ENCODE data around the gene DDX53. TPM values are rescaled to one million over a fixed set of nuclear protein-coding genes. Genes with fewer than 3 reads are reported as not detected.

Gene DDX53
- total and polyA plus RNA-seq, 9 donors, result not detected

- DNase-seq, result no peak
- H3K9me3 ChIP-seq, result no peaks in the 10 kb centered on the region
- H3K27me3 ChIP-seq, result no peaks in the 10 kb centered on the region
- no peak overlapping the region for H3K27ac ChIP-seq
- TF ChIP-seq CTCF (IDR thresholded peaks at IDR 0.05), result no peak
- no peak for TF ChIP-seq POLR2A (IDR thresholded peaks at IDR 0.05)
- no peak for TF ChIP-seq EP300 (IDR thresholded peaks at IDR 0.05)
- intact Hi-C loops (cut with DNase I), result no loop called here
- H3K4me1 ChIP-seq (ENCODE audit: insufficient read depth), result no peaks in the 10 kb centered on the region
- no peak overlapping the region for H3K4me3 ChIP-seq
- H3K36me3 ChIP-seq, result no peaks in the 10 kb centered on the region
- WGBS, 3 donors, result 90 to 98% (median 98%) methylated on average over 2 of the region's 2 CpGs
Observed at GRCh38 chrX:22958250-22958649, 41.5 kb upstream of the DDX53 start.

- no peak overlapping the region for H3K4me3 ChIP-seq
- intact Hi-C loops (cut with DNase I), result no loop called here
- H3K9me3 ChIP-seq, result no peaks in the 10 kb centered on the region
- H3K27me3 ChIP-seq, result no peaks in the 10 kb centered on the region
- no peaks in the 10 kb centered on the region for H3K4me1 ChIP-seq (ENCODE audit: insufficient read depth)
- no peaks in the 10 kb centered on the region for H3K36me3 ChIP-seq
- no peak for TF ChIP-seq POLR2A (IDR thresholded peaks at IDR 0.05)
- no peak for TF ChIP-seq CTCF (IDR thresholded peaks at IDR 0.05)
- TF ChIP-seq EP300 (IDR thresholded peaks at IDR 0.05), result no peak
- H3K27ac ChIP-seq, result no peak overlapping the region
- 58 to 68% (median 66%) methylated on average over 4 of the region's 4 CpGs for WGBS, 3 donors
- DNase-seq, result no peak
Observed at GRCh38 chrX:22959204-22959920, 40.4 kb upstream of the DDX53 start.

- no peaks in the 10 kb centered on the region for H3K27me3 ChIP-seq
- DNase-seq, result no peak
- TF ChIP-seq CTCF (IDR thresholded peaks at IDR 0.05), result no peak
- TF ChIP-seq EP300 (IDR thresholded peaks at IDR 0.05), result no peak
- TF ChIP-seq POLR2A (IDR thresholded peaks at IDR 0.05), result no peak
- no peak overlapping the region for H3K4me3 ChIP-seq
- intact Hi-C loops (cut with DNase I), result no loop called here
- no peaks in the 10 kb centered on the region for H3K9me3 ChIP-seq
- 67 to 71% (median 70%) methylated on average over 2 of the region's 2 CpGs for WGBS, 3 donors
- no peaks in the 10 kb centered on the region for H3K36me3 ChIP-seq
- no peak overlapping the region for H3K27ac ChIP-seq
- H3K4me1 ChIP-seq (ENCODE audit: insufficient read depth), result no peaks in the 10 kb centered on the region
Observed at GRCh38 chrX:22963196-22963595, 36.6 kb upstream of the DDX53 start.

GRCh38 chrX:22968494-22968893, 31.3 kb upstream of the DDX53 start:
- no peak for TF ChIP-seq POLR2A (IDR thresholded peaks at IDR 0.05)
- no peak for TF ChIP-seq EP300 (IDR thresholded peaks at IDR 0.05)
- TF ChIP-seq CTCF (IDR thresholded peaks at IDR 0.05), result no peak
- intact Hi-C loops (cut with DNase I), result no loop called here

More at GRCh38 chrX:22968494-22968893, 31.3 kb upstream of the DDX53 start:
- no peak for DNase-seq
- Histone ChIP-seq H3K36me3 (no peaks in the 10 kb centered on the region), H3K4me1 (ENCODE audit: insufficient read depth) (no peaks in the 10 kb centered on the region), H3K27me3 (no peaks in the 10 kb centered on the region), H3K27ac (no peak overlapping the region), H3K4me3 (no peak overlapping the region), H3K9me3 (no peaks in the 10 kb centered on the region)
- 48 to 66% (median 59%) methylated on average over 2 of the region's 2 CpGs for WGBS, 3 donors

Data from ovary (tissue), 9 donors.